Measurements from ENCODE around the gene ZP2. TPM values are rescaled to one million over a fixed set of nuclear protein-coding genes. Genes with fewer than 3 reads are reported as not detected.
"Not testable (repeated sequence)": the region's sequence is repeated elsewhere in the genome, so short reads cannot be mapped to it uniquely, and the experiment has no call there.

The ZP2 gene
- total RNA-seq, 1 experiment from 2014 or later: not detected

DNA sequence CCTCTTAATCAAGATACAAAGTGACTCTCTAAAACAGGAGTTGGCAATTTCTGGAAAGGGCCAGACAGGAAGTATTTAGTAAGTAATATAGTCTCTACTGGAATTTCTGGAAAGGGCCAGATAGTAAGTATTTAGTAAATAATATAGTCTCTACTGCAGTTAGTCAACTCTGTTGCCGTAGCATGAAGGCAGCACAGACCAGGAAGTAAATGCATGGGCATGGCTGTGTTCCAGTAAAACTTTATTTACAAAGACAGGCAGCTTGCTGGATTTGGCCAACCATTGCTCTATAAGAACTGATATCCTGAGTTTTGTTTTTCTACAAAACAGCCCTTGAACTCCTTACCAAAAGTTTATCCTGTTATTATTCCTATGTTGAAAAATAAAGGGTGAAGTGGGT lies 36.0 kb downstream of the ZP2 start:
- no peak for DNase-seq (ENCODE audit: low read depth)

DNA sequence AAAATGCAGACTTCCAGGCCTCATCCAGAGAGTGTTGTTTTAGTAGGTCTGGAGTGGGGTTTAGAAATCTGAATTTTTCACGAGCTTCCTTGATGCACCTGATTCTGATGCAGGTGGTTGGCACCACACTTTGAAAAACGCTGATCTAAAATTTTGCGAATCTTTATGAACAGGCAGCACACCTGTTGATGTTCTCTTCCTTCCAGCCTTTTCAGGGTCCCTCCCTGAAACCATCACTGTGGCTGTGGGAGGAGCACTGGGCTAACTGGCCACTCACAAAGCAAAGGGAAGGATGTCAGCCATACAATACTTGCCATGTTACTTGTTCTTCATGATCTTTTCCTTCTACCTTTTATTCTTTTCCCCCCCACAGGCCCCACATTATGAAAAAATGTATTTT lies 38.7 kb downstream of the ZP2 start:
- no peak for DNase-seq (ENCODE audit: low read depth)

GRCh38 chr16:21170116-21170515 lies 41.3 kb downstream of the ZP2 start:
- not testable (repeated sequence) for DNase-seq (ENCODE audit: low read depth)

DNA sequence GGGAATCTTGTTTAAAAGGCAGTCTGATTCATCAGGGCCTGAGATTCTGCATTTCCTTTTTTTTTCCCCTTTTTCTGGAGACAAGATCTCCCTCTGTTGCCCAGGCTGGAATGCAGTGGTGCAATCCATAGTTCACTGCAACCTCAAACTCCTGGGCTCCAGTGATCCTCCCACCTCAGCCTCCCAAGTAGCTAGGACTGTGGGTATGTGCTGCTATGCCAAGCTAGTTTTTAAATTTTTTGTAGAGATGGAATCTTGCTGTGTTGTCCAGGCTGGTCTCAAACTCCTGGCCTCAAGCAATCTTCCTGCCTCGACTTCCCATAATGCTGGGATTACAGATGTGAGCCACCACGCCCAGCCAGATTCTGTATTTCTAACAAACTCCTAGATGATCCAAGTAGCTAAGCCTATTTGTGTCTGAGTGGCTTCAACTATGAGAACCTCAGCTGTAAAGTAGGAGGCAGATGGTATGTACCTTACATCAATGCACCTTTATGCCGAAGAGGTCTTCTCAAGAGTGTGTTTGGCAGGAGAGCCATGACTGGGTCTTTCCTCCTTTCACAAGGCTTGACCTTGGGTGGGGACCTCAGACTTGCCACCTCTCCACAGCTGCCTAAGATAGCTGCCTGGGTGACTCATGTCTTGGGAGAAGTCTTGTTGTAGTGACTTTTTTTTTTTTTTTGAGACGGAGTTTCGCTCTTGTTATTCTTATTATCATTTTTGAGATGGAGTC lies 42.0 kb downstream of the ZP2 start:
- peak; percentile 53 for DNase-seq (ENCODE audit: low read depth)

GRCh38 chr16:21167929-21168602 lies 43.3 kb downstream of the ZP2 start:
- DNase-seq (ENCODE audit: low read depth): no peak

DNA sequence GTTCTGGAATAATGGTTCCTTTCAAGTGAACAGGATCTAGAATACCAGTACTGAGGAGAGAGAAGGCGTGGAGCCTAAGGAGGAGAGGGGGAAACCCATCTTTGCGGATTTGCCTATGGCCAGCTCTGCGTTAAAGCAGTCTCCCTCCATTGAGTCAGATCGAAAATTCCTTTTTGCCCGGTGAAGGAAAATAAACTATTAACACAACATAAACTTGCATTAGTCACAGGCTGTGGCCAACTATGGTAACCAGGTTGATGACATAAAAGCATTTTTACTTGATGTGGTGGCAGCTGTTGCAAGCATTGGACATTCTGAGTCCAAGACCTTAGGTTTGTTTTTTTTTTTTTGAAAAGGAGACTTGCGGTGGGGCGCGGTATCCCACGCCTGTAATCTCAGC lies 44.0 kb downstream of the ZP2 start:
- peak; percentile 96 for DNase-seq (ENCODE audit: low read depth)

DNA sequence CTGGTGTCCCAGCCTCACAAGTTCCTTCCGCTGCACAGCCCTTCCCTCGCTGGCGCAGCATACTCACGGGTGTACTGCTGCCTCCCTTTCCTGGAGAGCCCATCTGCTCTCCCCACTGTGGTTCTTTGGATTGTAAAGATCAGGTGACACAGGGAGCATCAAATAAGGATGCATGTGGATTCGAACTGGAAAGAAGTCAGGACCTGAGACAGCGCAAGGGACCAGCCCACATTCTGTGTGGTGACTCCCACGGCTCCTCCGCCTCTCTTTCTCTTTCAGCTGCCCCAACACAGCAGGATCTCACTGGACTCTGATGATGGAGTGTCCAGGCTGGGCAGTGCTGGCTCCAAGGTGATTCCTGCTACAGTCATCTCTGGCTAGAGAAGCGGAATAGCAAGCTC lies 44.8 kb downstream of the ZP2 start:
- DNase-seq (ENCODE audit: low read depth): peak; percentile 51

- DNase-seq (ENCODE audit: low read depth): no peak
These were observed 46.7 kb downstream of the ZP2 start for GRCh38 chr16:21164521-21165168.

- DNase-seq (ENCODE audit: low read depth): peak; percentile 49
These were observed 47.8 kb downstream of the ZP2 start for GRCh38 chr16:21163576-21163975.

GRCh38 chr16:21162661-21163151 lies 48.7 kb downstream of the ZP2 start:
- DNase-seq (ENCODE audit: low read depth): no peak

GRCh38 chr16:21161211-21161610 lies 50.2 kb downstream of the ZP2 start:
- DNase-seq (ENCODE audit: low read depth): no peak

- no peak for DNase-seq (ENCODE audit: low read depth)
These were observed 51.1 kb downstream of the ZP2 start for GRCh38 chr16:21160276-21160675.

- DNase-seq (ENCODE audit: low read depth): no peak
These were observed 52.0 kb downstream of the ZP2 start for GRCh38 chr16:21159281-21159951.

DNA sequence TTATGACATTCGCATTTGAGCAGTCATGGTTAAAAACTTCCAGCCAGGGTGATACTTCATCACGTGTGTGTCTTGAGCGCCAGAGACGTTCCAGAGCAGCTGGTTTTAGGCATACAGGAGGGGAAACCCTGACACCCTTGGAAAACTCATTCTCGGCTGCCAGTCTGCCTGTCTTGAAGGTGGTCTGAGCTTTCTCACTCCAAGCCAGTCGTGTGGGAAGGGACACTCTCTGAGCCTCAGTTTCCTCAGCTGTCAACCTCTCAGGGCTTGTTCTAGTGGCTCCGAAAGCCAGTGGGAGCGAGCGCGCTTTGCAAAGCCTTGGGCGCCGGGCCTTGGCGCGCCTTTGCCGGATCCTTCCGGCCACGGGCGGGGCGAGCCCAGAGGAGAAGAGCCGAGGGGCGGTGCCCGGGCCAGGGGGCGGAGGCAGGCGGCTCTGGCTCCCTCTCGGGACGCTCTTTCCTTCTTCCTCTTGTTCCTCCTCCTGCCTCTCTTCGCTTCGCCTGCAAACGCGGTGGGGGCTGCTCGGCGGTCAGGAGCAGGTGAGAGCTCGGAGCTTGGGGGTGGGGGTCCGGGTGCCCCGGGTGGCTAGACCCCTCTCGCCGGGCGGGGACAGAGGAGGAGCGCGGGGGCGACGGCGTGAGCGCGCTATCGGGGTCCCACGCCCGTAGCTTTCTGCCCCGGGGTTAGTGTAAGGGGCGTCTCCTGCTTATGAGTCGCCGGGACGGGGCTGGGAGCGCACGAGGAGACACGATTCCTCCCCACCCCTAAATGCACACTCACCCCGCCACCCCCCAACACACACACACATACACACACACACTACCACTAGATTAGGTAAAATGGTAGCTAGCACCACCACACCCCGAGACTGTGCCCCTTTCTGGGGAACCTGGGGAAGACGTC lies 52.9 kb downstream of the ZP2 start, which contains the start of gene LDAF1:
LDAF1 (plus strand) TSS at position 467 of the 903 bp plus-strand sequence. CDS start 2,509 bp downstream, outside the sequence.
- peak; percentile 79 for DNase-seq (ENCODE audit: low read depth)

DNA sequence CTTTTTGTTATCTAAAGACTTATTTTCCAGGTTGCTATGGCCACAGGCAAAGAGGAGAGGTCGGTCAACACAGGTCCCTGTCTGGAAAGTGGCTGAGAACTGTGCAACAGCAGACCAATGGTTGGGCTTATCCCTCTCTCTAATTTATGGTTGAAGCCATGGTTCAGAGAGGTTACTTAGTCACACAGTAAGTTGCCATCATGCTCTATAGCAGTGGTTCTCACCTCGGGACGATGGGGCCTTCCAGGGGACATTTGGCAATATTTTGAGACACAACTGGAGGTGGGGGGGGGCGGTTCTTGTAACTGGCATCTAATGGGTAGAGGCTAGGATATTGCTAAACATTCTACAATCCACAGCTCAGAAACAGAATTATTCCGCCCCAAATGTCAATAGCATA lies 53.7 kb downstream of the ZP2 start:
- DNase-seq (ENCODE audit: low read depth): no peak

DNA sequence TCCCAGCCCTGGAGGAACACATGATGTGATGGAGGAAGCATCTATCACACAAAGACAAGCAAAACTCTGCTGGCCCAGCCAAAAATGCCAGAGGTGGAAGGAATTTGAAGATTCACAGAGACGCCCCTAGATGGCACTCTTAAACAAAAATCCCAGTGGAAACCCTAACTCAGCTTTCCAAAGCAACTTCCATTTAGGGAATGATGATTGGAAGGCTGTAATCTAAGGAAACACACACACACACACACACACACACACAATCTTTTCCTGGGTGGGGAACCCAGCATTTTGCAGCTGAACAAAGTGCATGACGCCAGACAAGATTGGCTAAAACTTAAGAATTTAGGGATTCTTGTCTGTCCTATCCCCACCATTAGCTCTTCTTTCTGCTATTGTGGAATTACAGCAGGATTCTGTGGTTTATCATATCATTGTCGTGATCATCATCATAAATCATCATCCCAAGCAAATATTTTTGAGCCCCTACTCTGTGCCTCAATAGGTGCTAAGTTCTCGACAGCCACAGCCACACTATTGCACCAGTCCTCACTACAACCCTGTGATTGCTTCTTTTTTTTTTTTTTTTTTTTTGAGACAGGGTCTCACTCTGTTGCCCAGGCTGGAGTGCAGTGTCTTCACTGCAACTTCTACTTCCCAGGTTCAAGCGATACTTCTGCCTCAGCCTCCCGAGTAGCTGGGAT lies 54.5 kb downstream of the ZP2 start:
- DNase-seq (ENCODE audit: low read depth): peak; percentile 76

DNA sequence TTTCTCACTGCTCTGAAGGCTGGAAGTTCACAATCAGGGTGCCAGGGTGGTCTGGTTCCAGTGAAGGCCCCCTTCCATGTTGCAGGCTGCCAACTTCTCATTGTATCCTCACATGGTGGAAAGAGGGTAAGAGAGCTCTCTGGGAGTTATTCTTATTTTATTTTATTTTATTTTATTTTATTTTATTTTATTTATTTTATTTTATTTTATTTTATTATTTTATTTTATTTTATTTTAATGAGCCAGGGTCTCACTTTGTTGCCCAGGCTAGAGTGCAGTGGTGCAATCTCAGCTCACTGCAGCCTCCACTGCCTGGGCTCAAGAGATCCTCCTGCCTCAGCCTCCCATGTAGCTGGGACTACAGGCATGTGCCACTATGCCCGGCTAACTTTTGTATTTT lies 55.4 kb downstream of the ZP2 start:
- DNase-seq (ENCODE audit: low read depth): not testable (repeated sequence)

DNA sequence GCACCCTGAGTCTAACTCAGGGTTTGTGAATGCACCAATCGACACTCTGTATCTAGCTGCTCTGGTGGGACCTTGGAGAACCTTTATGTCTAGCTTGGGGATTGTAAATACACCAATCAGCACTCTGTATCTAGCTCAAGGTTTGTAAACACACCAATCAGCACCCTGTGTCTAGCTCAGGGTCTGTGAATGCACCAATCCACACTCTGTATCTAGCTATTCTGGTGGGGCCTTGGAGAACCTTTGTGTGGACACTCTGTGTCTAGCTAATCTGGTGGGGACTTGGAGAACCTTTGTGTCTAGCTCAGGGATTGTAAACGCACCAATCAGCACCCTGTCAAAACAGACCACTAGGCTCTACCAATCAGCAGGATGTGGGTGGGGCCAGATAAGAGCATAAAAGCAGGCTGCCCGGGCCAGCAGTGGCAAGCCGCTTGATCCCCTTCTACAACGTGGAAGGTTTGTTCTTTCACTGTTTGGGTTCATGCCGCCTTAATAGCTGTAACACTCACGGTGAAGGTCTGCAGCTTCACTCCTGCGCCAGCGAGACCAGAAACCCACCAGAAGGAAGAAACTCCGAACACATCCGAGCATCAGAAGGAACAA lies 58.1 kb downstream of the ZP2 start:
- not testable (repeated sequence) for DNase-seq (ENCODE audit: low read depth)

DNA sequence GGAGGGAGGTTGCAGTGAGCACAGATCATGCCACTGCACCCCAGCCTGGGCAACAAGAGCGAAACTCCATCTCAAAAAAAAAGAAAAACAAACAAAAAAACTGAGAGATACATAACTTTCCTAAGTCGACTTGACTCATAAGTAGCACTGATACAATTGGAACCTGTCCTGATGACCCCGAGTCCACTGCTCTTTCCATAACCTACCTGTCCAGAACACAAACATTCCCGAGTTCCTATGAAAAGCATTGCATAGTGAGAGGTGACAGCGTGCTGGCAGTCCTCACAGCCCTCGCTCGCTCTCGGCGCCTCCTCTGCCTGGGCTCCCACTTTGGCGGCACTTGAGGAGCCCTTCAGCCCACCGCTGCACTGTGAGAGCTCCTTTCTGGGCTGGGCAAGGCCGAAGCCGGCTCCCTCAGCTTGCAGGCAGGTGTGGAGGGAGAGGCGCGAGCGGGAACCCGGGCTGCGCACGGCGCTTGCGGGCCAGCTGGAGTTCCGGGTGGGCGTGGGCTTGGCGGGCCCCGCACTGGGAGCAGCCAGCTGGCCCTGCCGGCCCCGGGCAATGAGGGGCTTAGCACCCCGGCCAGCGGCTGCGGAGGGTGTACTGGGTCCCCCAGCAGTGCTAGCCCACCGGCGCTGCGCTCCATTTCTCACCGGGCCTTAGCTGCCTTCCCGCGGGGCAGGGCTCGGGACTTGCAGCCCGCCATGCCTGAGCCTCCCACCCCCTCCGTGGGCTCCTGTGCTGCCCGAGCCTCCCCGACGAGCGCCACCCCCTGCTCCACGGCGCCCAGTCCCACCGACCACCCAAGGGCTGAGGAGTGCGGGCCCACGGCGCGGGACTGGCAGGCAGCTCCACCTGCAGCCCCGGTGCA lies 59.0 kb downstream of the ZP2 start:
- DNase-seq (ENCODE audit: low read depth): not testable (repeated sequence)
